LHCN-M2 (cell line): ENCODE data around the gene AKT1S1. TPM values are rescaled to one million over a fixed set of nuclear protein-coding genes. Genes with fewer than 3 reads are reported as not detected.
"Not testable (repeated sequence)": the region's sequence is repeated elsewhere in the genome, so short reads cannot be mapped to it uniquely, and the experiment has no call there.

Experiments
- DNase-seq: peaks from one replicate; pipeline ENCODE4 v3.0.0-alpha.2; 2012; ENCODE audit warnings: low read depth
- total RNA-seq: library from RNA; depleted of rRNA; stranded (reverse); fragments of >200 nt; gene quantifications from 2 replicates; pipeline ENCODE4 v1.2.3, GENCODE V29; 2014; rRNA removed

The AKT1S1 gene
- total RNA-seq, 1 experiment from 2014 or later: 20.7 TPM

- DNase-seq: no peak
Observed at GRCh38 chr19:49838885-49839588, 38.1 kb downstream of the AKT1S1 start.

DNA sequence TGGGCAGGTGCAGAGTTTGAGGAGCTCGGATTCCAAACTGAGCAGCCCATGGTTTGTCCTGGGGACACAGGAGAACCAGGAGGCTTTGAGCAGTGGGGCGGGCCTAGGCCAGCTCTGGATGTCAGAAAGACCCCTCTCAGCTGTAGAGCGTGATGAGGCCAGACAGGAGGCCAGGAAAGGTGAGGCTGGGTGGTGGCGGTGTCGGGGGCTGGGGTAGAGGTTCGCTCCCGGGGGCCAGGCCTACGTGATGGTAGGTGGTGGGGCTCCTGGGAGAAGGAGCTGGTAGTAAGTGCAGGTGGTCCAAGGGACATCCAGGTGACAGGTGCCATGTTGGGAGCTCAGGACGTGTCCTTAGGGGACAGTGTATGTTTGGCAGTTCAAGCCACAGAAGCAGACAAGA is 39.7 kb downstream of the AKT1S1 start:
- DNase-seq: no peak

DNA sequence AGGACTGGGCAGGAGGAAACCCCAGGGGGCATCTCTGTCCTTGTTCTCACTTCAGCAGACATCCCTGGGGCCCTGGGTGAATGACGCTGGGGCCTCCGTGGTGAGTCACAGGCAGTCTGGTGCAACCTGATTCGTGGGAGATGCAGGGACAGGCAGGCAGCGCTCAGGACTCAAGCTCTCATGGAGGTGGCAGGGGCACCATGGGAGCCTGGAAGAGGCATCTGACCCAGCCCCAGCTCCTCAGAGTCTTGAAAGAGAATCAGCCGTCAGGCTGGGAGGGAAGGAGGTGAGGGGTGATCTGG is 40.2 kb downstream of the AKT1S1 start:
- no peak for DNase-seq

- no peak for DNase-seq
Observed at GRCh38 chr19:49836176-49837008, 40.8 kb downstream of the AKT1S1 start.

DNA sequence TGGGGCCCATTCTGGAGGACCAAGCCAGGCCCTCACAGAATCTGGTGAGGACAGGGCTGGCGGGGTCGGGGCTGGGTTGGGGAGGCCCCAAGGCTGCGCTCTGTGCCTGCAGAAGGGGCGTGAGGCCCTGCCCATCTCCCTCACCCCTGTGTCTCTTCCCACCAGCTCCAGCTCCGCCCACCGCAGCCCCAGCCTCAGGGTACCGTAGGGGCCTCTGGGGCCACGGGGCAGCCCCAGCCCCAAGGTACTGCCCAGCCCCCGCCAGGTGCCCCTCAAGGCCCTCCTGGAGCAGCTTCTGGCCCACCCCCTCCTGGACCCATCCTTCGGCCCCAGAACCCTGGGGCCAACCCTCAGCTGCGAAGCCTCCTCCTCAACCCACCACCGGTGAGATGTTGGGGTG is 41.6 kb downstream of the AKT1S1 start:
- DNase-seq: no peak

- DNase-seq: no peak
Observed at GRCh38 chr19:49833599-49833998, 43.6 kb downstream of the AKT1S1 start.

DNA sequence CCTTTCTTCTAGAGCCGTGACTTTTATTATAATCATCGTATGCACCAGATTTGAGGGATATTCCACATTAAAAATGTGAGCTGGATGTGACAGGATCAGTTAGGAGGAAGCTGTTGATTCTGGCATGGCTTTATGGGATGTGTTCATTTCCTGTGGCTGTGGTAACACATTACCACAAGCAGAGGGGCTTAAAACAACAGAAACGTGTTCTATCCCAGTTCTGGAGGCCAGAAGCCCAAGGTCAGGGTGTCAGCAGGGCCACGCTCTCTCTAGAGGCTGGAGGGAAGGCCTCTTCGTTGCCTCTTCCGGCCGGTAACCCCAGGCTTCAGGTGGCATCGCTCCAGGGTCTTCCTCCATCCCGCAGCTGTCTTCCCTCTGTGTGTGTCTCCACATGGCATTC is 44.6 kb downstream of the AKT1S1 start:
- peak; percentile 47 for DNase-seq

GRCh38 chr19:49831592-49831991 is 45.6 kb downstream of the AKT1S1 start:
- DNase-seq: no peak

DNA sequence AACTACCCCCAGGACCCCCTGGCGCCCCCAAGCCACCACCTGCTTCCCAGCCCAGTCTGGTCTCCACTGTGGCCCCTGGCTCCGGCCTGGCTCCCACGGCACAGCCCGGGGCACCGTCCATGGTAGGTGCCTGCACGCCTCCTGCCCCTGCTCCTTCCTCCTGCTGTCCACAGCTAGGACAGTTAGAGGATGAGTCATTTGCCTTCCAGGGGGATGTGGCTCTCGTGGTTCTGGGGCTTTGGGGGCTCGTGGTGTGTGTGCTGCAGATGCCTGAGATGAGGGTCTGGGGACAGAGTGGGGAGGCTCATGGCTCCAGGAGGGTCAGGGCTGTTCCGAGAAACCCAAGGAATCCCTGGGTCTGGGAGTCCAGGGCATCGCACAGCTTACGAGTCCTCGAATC is 46.4 kb downstream of the AKT1S1 start:
- no peak for DNase-seq

GRCh38 chr19:49829721-49830120 is 47.4 kb downstream of the AKT1S1 start:
- DNase-seq: no peak

GRCh38 chr19:49829200-49829599 is 48.0 kb downstream of the AKT1S1 start:
- DNase-seq: no peak

DNA sequence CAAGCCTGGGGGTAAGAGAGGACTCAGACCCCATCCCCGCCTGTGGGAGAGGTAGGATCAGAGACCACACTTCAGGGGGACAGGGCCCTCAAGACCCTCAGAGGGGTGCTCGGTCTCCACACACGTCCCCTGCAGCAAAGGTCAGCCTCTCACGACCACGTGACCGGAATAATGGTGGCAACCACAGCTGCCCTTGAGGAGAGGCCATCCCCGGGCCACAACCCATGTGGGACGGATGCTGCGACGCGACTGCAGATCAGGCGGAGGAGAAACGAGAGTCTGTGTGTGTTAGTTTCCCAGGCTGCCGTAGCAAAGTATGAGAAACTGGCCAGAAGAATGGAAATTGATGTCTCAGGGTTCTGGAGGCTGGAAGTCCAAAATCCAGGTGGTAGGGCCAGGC is 50.1 kb downstream of the AKT1S1 start:
- no peak for DNase-seq

GRCh38 chr19:49824662-49825061 is 52.5 kb downstream of the AKT1S1 start:
- no peak for DNase-seq

DNA sequence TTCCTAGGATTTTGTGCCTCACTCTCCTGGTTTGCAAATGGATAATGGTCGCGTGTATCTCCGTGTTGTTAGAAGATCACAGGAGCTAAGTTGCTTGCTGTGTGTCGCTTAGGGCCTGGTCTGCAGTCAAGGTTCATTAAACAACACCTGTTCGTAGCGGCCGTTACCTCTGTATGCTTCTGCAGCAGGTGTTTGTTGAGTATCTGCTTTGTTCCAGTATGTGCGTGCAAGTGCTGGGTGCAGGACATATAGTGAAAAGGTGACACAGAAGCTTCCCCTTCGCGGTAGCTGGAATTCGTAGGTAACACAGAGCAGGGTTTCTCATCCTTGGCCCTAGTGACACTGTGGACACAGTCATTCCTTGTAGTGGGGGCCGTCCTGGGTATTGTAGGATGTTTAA is 53.7 kb downstream of the AKT1S1 start:
- no peak for DNase-seq

- no peak for DNase-seq
Observed at GRCh38 chr19:49820125-49820524, 57.0 kb downstream of the AKT1S1 start.

GRCh38 chr19:49819452-49820115 is 57.6 kb downstream of the AKT1S1 start:
- not testable (repeated sequence) for DNase-seq

Other genes starting within 250 kb of the AKT1S1 start
- 61.3 and 65.3 TPM in 2 replicates for gene RRAS, start 237.2 kb downstream of the AKT1S1 start, total RNA-seq
- gene SCAF1, start 235.1 kb downstream of the AKT1S1 start, total RNA-seq: 23.9 and 24.8 TPM in 2 replicates
- gene IRF3, start 211.5 kb downstream of the AKT1S1 start, total RNA-seq: 55.0 and 62.7 TPM in 2 replicates
- 25.6 and 25.7 TPM in 2 replicates for gene BCL2L12, start 211.4 kb downstream of the AKT1S1 start, total RNA-seq
- gene PRMT1, start 200.1 kb downstream of the AKT1S1 start, total RNA-seq: 342 and 345 TPM in 2 replicates
- gene ADM5, start 187.8 kb downstream of the AKT1S1 start, total RNA-seq: 1.2 TPM in 2 replicates
- gene CPT1C, start 186.2 kb downstream of the AKT1S1 start, total RNA-seq: 0.90 and 2.5 TPM in 2 replicates
- not detected in 2 replicates for gene TSKS, start 114.0 kb downstream of the AKT1S1 start, total RNA-seq
- 103 and 107 TPM in 2 replicates for gene AP2A1, start 110.4 kb downstream of the AKT1S1 start, total RNA-seq
- gene FUZ, start 64.1 kb downstream of the AKT1S1 start, total RNA-seq: 27.6 and 29.3 TPM in 2 replicates
- gene MED25, start 59.1 kb downstream of the AKT1S1 start, total RNA-seq: 19.0 and 23.1 TPM in 2 replicates
- 93.5 and 109 TPM in 2 replicates for gene PTOV1, start 26.2 kb downstream of the AKT1S1 start, total RNA-seq
- 51.3 and 51.6 TPM in 2 replicates for gene PNKP, start 9.8 kb downstream of the AKT1S1 start, total RNA-seq
- 7.5 and 9.8 TPM in 2 replicates for gene TBC1D17, start 347 bp upstream of the AKT1S1 start, total RNA-seq
- gene IL4I1, start 19.5 kb upstream of the AKT1S1 start, total RNA-seq: 0.34 TPM in 1 of 2 replicates, not detected in the other
- gene ATF5, start 51.9 kb upstream of the AKT1S1 start, total RNA-seq: 14.1 and 14.7 TPM in 2 replicates
- gene NUP62, start 52.1 kb upstream of the AKT1S1 start, total RNA-seq: 73.7 and 74.5 TPM in 2 replicates
- not detected in 2 replicates for gene SIGLEC11, start 83.8 kb upstream of the AKT1S1 start, total RNA-seq
- 12.9 and 20.5 TPM in 2 replicates for gene VRK3, start 148.0 kb upstream of the AKT1S1 start, total RNA-seq
- 11.2 and 12.0 TPM in 2 replicates for gene ZNF473, start 148.7 kb upstream of the AKT1S1 start, total RNA-seq